ENCODE measurements around the gene SLC30A2. TPM values are rescaled to one million over a fixed set of nuclear protein-coding genes. Genes with fewer than 3 reads are reported as not detected.

SLC30A2 gene
- total RNA-seq, 1 experiment from 2014 or later, result 0.35 TPM

DNA sequence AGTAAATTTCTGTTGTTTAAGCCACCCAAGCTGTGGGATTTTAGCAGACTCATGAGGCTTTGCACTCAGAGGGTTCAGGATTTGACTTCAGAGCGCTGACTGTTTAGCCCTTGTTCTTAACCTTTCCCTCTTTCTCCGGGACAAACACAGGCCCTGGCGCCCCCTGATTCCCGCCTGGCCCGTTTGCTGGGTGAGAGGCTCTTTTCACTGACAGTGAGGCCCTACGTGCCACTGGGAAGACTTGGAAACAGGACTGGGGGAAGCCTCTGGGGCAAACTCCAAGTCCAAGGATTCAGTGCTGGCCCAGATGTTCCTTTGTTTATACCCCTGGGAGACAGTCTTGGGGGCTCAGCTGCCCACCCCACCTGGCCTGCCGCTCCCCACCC lies 33.3 kb upstream of the SLC30A2 start:
- Histone ChIP-seq H3K27me3 (ENCODE audit: insufficient read depth, low read length) (no peaks in the 10 kb centered on the region), H4K8ac (replicated peaks; ENCODE audit: insufficient read length, low read depth, low read length) (no peak overlapping the region), H2BK120ac (ENCODE audit: low read depth, low read length, poor library complexity, severe bottlenecking) (no peak overlapping the region), H4K20me1 (ENCODE audit: control insufficient read depth, insufficient read depth, insufficient read length) (no peaks in the 10 kb centered on the region), H3K18ac (ENCODE audit: insufficient read length, low read depth, low read length) (no peak overlapping the region), H3K79me2 (ENCODE audit: insufficient read depth, low read length) (no peaks in the 10 kb centered on the region), H3T11ph (ENCODE audit: low read length) (no peak overlapping the region), H2AK5ac (ENCODE audit: insufficient read length, low read length) (no peak overlapping the region), H3K9me3 (ENCODE audit: control insufficient read depth, low read depth, low read length) (no peaks in the 10 kb centered on the region), H3K14ac (ENCODE audit: insufficient read depth, low read length) (no peak overlapping the region), H2AFZ (ENCODE audit: low read length) (no peak overlapping the region), H2BK5ac (ENCODE audit: insufficient read length, low read length) (no peak overlapping the region), H3K4ac (ENCODE audit: low read depth, low read length) (no peak overlapping the region), H2BK15ac (ENCODE audit: low read depth, low read length) (no peak overlapping the region), H3K23ac (ENCODE audit: insufficient read length, low read depth, low read length) (no peak overlapping the region), H4K91ac (ENCODE audit: insufficient read length, low read depth, low read length) (no peak overlapping the region), H3K23me2 (ENCODE audit: insufficient read length, low read depth, low read length, poor library complexity, severe bottlenecking) (no peaks in the 10 kb centered on the region), H2BK20ac (ENCODE audit: low read depth, low read length, poor library complexity, severe bottlenecking) (no peak overlapping the region), H3K4me2 (ENCODE audit: insufficient read depth, insufficient read length, low read length) (no peak overlapping the region), H3K9ac (ENCODE audit: extremely low read depth, insufficient read length, low read length) (no peak overlapping the region), H2BK12ac (ENCODE audit: insufficient read length, low read depth, low read length) (no peak overlapping the region), H3K79me1 (ENCODE audit: insufficient read depth, low read depth, low read length, poor library complexity, severe bottlenecking) (no peaks in the 10 kb centered on the region), H3K56ac (ENCODE audit: insufficient read length, low read depth, low read length) (no peak overlapping the region), H3K27ac (ENCODE audit: insufficient read length, low read depth, low read length) (no peak overlapping the region), H4K5ac (ENCODE audit: insufficient read length, low read depth, low read length) (no peak overlapping the region), H3K4me1 (ENCODE audit: insufficient read depth, low read length) (no peaks in the 10 kb centered on the region; the same call in 1 of the 2 replicates)
- Mint-ChIP-seq H3K4me1 (peaks cover 12 to 15% of the 10 kb centered on the region in 2 experiments), H3K27ac (peak overlapping the region in 2 of 3 experiments; percentile 44 to 87; a peak in 1 of 7 replicates), H3K4me3 (no peak overlapping the region), H3K36me3 (ENCODE audit: insufficient read depth in 1 of 3, low read depth in 3 of 3) (no peaks in the 10 kb centered on the region), H3K9me3 (no peaks in the 10 kb centered on the region), H3K27me3 (ENCODE audit: low read depth) (peaks cover 9% of the 10 kb centered on the region)
- no peak for DNase-seq
- WGBS (ENCODE audit: extremely low coverage, insufficient read length, low lambda C conversion rate), result no CpG with 5 or more reads among the region's 7 CpGs
- no peak for TF ChIP-seq CTCF (conservative IDR thresholded peaks at IDR 0.05)
